Smooth muscle cell (in vitro differentiated cells): ENCODE measurements around the gene NAT9. TPM values are rescaled to one million over a fixed set of nuclear protein-coding genes. Genes with fewer than 3 reads are reported as not detected.
A peak's percentile ranks its signal among the peaks of the same experiment; 100 is the strongest.

Experiments
- DNase-seq: peaks from one replicate; lab custom pipeline; 2025; ENCODE audit not compliant: unreplicated experiment; lab: John Stamatoyannopoulos, UW
- H2AFZ ChIP-seq: fragments of 200-600 bp; sonication (generic); 2 replicates; pipeline ENCODE4 v1.6.0; 2016; ENCODE audit warnings: antibody characterized with exemption, low read depth, mild to moderate bottlenecking
- H3F3A ChIP-seq: fragments of 200-600 bp; sonication (generic); 2 replicates; pipeline ENCODE4 v1.6.0; 2017; ENCODE audit warnings: antibody characterized with exemption, low read depth
- H3K27ac ChIP-seq: fragments of 200-600 bp; sonication (generic); 2 replicates; pipeline ENCODE4 v1.5.1; 2016; ENCODE audit warnings: low read depth, mild to moderate bottlenecking
- H3K27me3 ChIP-seq: fragments of 200-600 bp; sonication (generic); 2 replicates; pipeline ENCODE4 v1.6.1; 2016; ENCODE audit warnings: low read depth, mild to moderate bottlenecking
- H3K36me3 ChIP-seq: fragments of 200-600 bp; sonication (generic); 2 replicates; pipeline ENCODE4 v1.5.1; 2016; ENCODE audit warnings: low read depth
- H3K4me1 ChIP-seq: fragments of 200-600 bp; sonication (generic); 2 replicates; pipeline ENCODE4 v1.5.1; 2016; ENCODE audit warnings: low read depth
- H3K4me2 ChIP-seq: fragments of 200-600 bp; sonication (generic); 2 replicates; pipeline ENCODE4 v1.6.0; 2016; ENCODE audit warnings: mild to moderate bottlenecking
- H3K4me3 ChIP-seq: fragments of 200-600 bp; sonication (generic); 2 replicates; pipeline ENCODE4 v1.5.1; 2016; ENCODE audit warnings: mild to moderate bottlenecking
- H3K79me2 ChIP-seq: fragments of 200-600 bp; sonication (generic); 2 replicates; pipeline ENCODE4 v1.6.0; 2016; ENCODE audit warnings: low read depth, mild to moderate bottlenecking
- H3K9ac ChIP-seq: fragments of 200-600 bp; sonication (generic); 2 replicates; pipeline ENCODE4 v1.6.0; 2016; ENCODE audit warnings: low read depth
- H3K9me3 ChIP-seq: fragments of 200-600 bp; sonication (generic); replicated peaks from 2 replicates; pipeline ENCODE4 v1.5.1; 2016; ENCODE audit warnings: low read depth
- H4K20me1 ChIP-seq: fragments of 200-600 bp; sonication (generic); 2 replicates; pipeline ENCODE4 v1.6.0; 2016; ENCODE audit warnings: low read depth
- CTCF ChIP-seq: fragments of 200-600 bp; sonication (generic); IDR thresholded peaks from 2 replicates; pipeline ENCODE4 v1.5.1; 2017; ENCODE audit warnings: borderline replicate concordance, mild to moderate bottlenecking, antibody characterized with exemption; ENCODE audit not compliant: insufficient read depth, poor library complexity, severe bottlenecking
- WGBS: methylation state at CpG from one replicate; pipeline ENCODE4 v1.1.7; 2016; ENCODE audit warnings: low lambda C conversion rate; 5-methylcytosine and 5-hydroxymethylcytosine counted together
- polyA plus RNA-seq: library from polyadenylated mRNA; unstranded; fragments of >200 nt; fragmentation: Nextera tagmentation; extraction: Ambion mirVana; gene quantifications from 2 replicates; pipeline ENCODE4 v1.2.1, GENCODE V29; 2016
- total RNA-seq: library from RNA; depleted of rRNA; stranded (reverse); fragments of >200 nt; gene quantifications from 2 replicates; pipeline ENCODE4 v1.2.3, GENCODE V29; 2014

Gene NAT9
- total and polyA plus RNA-seq, 2 experiments from 2014 or later = 21.4 to 42.5 TPM

- no peak overlapping the region for H3K4me3 ChIP-seq
- H3K9ac ChIP-seq = no peak overlapping the region
- H3K36me3 ChIP-seq = no peaks in the 10 kb centered on the region
- peaks cover 15% of the 10 kb centered on the region for H3K4me1 ChIP-seq
- no peaks in the 10 kb centered on the region for H3K27me3 ChIP-seq
- no peak for DNase-seq
- H3K79me2 ChIP-seq = peaks cover 32% of the 10 kb centered on the region
- 12% methylated on average over 6 of the region's 6 CpGs for WGBS
- no peak overlapping the region for H2AFZ ChIP-seq
- TF ChIP-seq CTCF = no peak
- peak overlapping the region; percentile 72 for H3K4me2 ChIP-seq
- no peaks in the 10 kb centered on the region for H3K9me3 ChIP-seq
- peaks cover 28% of the 10 kb centered on the region for H4K20me1 ChIP-seq
- peak overlapping the region; percentile 40 for H3K27ac ChIP-seq
- no peaks in the 10 kb centered on the region for H3F3A ChIP-seq
These were observed 2.3 kb downstream of the NAT9 start for GRCh38 chr17:74773871-74774286.

- WGBS = 96% methylated on average over 6 of the region's 6 CpGs
These were observed 2.7 kb downstream of the NAT9 start for GRCh38 chr17:74773414-74773813.

GRCh38 chr17:74772053-74772452 is 4.1 kb downstream of the NAT9 start:
- no peak overlapping the region for H3K27ac ChIP-seq
- H3K79me2 ChIP-seq = peaks cover 18% of the 10 kb centered on the region
- H3K4me2 ChIP-seq = no peak overlapping the region
- H3K36me3 ChIP-seq = no peaks in the 10 kb centered on the region
- H3F3A ChIP-seq = no peaks in the 10 kb centered on the region
- no peaks in the 10 kb centered on the region for H3K9me3 ChIP-seq
- no peaks in the 10 kb centered on the region for H3K27me3 ChIP-seq
- H4K20me1 ChIP-seq = peaks cover 28% of the 10 kb centered on the region
- TF ChIP-seq CTCF = no peak
- H3K9ac ChIP-seq = no peak overlapping the region
- no peak overlapping the region for H2AFZ ChIP-seq
- DNase-seq = no peak
- WGBS = over 99% methylated on average over 13 of the region's 13 CpGs
- H3K4me1 ChIP-seq = peaks cover 10% of the 10 kb centered on the region
- no peak overlapping the region for H3K4me3 ChIP-seq

More at GRCh38 chr17:74773414-74773813, 2.7 kb downstream of the NAT9 start:
- H3K27ac ChIP-seq = peak overlapping the region; percentile 40
- no peak overlapping the region for H3K4me2 ChIP-seq
- H3K79me2 ChIP-seq = peaks cover 32% of the 10 kb centered on the region
- no peak for DNase-seq
- TF ChIP-seq CTCF = no peak
- no peaks in the 10 kb centered on the region for H3F3A ChIP-seq
- H3K9me3 ChIP-seq = no peaks in the 10 kb centered on the region
- H3K4me3 ChIP-seq = no peak overlapping the region
- H3K9ac ChIP-seq = no peak overlapping the region
- H2AFZ ChIP-seq = no peak overlapping the region
- no peaks in the 10 kb centered on the region for H3K36me3 ChIP-seq
- H3K4me1 ChIP-seq = peaks cover 15% of the 10 kb centered on the region
- peaks cover 28% of the 10 kb centered on the region for H4K20me1 ChIP-seq
- no peaks in the 10 kb centered on the region for H3K27me3 ChIP-seq

- Histone ChIP-seq H3F3A (no peaks in the 10 kb centered on the region), H3K9ac (no peak overlapping the region), H4K20me1 (peaks cover 28% of the 10 kb centered on the region), H3K4me3 (no peak overlapping the region), H3K36me3 (no peaks in the 10 kb centered on the region), H3K27ac (no peak overlapping the region), H3K4me2 (no peak overlapping the region), H3K27me3 (no peaks in the 10 kb centered on the region), H3K79me2 (peaks cover 13% of the 10 kb centered on the region), H3K9me3 (no peaks in the 10 kb centered on the region), H2AFZ (no peak overlapping the region), H3K4me1 (peaks cover 7% of the 10 kb centered on the region)
- 94% methylated on average over 9 of the region's 9 CpGs for WGBS
- DNase-seq = no peak
- TF ChIP-seq CTCF = no peak
These were observed 4.7 kb downstream of the NAT9 start for GRCh38 chr17:74771319-74771914.
